Islet of Langerhans (tissue), 1 donor: Measurements from ENCODE around the gene SPSB1.

ENCODE experiments used
- FAIRE-seq: peaks from one replicate; lab custom pipeline; 2011; peaks lifted over from hg19 to GRCh38; lab: Jason Lieb, UNC

SPSB1 gene

DNA sequence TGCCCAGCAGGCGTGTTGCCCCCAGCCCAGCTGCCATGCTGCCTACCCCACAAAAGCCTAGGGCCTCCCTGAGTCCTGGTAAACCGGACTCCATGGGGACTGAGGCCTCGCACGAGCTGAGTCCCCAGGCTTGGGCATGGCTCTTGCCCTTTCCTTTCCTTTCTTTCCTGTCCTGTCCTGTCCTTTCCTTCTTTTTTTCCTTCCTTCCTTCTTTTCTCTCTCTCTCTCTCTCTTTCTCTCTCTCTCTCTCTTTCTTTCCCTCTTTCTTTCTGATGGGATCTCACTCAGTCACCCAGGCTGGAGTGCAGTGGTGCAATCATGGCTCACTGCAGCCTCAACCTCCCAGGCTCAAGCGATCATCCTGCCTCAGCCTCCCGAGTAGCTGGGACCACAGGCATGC lies 104.4 kb downstream of the SPSB1 start:
- no peak for FAIRE-seq

- no peak for FAIRE-seq
Measured at GRCh38 chr1:9397997-9398526, 105.4 kb downstream of the SPSB1 start.

DNA sequence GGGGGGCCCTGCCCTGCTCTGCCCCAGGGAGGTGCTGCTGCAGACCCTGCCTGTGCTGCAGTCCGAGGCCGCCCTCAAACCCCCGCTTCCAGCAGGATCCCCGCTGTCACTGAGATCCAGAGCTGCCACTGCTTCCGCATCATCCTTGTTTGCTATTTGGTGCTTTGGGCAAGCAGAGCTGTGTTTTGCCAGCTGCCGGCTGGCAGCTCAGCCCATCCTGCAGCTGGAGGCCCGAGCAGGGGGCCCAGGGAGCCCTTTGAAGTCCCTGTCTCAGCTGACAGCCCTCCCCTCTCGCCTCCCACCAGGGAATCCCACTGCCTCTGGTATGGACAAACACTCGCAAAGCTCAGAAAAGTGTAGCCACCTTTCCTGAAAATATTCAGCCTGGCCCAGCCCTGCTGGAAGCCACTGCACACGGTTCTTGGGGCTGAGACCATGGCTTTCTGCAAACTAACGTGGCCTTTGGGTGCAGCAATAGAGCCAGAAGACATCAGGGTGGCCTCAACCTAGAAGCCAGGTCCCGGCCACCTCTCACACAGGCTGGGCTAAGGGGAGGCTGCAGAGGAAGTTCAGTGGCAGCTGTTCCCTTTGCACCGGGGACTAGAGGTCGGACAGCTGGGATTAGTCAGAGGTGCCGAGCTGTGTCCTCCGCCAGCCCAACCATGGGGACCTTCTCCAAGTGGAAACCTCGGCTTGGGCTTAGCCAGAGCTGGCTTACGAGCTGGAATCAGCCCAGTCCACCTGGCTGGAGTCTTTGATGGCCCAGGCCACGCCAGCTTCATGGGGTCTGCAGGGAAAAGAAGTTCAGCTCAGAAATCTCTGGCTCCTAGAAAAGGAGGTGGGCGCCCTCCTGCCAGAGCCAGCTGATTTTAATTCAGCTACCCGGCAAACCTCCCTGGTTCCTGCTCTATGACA lies 107.1 kb downstream of the SPSB1 start:
- no peak for FAIRE-seq

DNA sequence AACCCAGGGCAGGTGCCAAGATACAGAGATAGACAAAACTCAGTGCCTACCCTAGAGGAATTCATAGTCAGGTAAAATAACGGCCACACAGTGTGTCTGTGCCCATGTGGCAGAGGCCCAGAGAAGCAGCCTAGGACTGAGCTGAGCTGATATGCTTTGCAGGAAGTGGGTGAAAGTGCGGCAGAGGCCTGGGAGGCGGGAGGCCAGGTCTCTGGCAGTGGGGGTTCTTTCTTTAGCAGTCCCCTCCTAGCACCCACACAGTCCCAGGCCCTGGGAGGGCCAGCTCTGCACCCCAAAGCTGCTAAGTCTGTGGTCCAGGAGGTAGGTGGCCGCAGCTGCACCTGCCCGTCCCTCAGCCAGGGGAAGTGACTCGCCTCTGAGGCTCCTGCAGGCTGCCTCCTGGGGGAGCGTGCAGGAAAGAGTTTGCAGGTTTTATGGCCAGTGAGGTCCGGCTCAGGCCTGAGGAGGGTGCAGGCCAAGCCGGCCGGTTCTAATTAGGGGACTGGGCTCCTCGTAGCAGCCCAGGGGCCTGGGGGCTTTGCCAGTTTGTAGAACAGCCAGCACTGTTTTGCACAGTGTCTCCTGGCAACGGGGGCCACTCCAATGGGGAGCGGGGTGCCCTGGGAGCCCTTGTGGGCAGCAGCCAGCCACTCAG lies 107.9 kb downstream of the SPSB1 start:
- FAIRE-seq = no peak

GRCh38 chr1:9401080-9401453 lies 108.4 kb downstream of the SPSB1 start:
- FAIRE-seq = no peak

- FAIRE-seq = no peak
Measured at GRCh38 chr1:9402256-9402616, 109.5 kb downstream of the SPSB1 start.

DNA sequence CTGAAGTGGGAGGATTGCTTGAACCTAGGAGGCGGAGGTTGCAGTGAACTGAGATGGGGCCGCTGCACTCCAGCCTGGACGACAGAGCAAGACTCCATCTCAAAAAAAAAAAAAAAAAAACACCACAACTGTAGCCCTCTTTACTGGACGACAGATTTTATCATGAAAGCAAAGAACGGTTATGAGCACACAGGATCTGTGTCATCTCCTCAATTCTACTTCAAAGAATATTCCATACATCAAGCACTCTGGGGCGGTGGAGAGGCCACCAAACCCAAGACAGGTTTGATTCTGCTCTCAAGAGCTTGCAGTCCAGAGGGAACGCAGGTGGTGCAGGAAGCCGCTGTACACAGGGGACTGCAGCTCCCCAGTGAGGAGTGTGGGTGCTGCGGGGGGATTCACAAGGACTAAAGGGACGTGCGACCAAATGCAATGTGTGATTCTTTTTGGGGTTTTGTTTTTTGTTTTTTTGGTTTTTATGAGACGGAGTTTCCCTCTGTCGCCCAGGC lies 110.1 kb downstream of the SPSB1 start:
- FAIRE-seq = no peak

DNA sequence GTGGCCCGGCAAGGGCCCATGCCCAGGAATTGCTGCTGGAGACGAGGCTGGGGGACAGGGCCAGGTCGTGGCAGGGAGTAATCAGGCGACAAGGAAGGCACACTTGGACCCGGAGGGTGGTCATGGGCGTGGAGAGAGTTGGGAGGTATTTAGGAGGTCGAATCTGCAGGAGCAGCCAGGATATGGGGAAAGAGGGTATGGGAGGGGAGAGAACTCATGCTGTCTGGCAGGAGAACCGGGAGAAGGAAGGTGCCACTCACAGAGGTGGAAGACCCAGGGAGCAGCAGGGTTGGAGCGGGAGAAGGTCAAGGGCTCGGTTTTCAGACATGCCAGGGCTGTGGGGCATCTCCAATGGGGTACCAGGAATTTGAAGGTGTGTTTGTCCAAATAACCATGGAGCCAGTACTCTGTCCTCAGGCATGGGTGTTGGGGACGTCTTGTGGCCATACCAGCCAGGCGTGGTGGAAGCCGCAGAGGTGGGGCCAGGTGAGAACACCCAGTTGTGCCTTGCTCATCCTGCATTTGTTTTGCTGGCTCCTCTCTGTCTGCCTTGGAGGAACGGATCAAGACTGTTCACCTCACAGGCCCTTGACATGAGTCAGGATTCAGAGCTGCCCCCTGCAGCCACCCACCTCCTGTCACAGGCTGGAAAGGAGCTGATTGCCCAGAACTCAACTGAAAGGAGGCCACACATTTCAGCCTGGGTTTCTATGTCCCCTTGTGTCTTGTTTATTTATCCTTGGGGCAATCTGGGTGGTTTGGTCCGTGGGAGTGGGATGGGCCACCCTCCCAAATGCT lies 111.6 kb downstream of the SPSB1 start:
- FAIRE-seq = no peak

GRCh38 chr1:9406111-9406510 lies 113.4 kb downstream of the SPSB1 start:
- FAIRE-seq = no peak

GRCh38 chr1:9410737-9411297 lies 118.1 kb downstream of the SPSB1 start:
- peak; percentile 13 for FAIRE-seq

DNA sequence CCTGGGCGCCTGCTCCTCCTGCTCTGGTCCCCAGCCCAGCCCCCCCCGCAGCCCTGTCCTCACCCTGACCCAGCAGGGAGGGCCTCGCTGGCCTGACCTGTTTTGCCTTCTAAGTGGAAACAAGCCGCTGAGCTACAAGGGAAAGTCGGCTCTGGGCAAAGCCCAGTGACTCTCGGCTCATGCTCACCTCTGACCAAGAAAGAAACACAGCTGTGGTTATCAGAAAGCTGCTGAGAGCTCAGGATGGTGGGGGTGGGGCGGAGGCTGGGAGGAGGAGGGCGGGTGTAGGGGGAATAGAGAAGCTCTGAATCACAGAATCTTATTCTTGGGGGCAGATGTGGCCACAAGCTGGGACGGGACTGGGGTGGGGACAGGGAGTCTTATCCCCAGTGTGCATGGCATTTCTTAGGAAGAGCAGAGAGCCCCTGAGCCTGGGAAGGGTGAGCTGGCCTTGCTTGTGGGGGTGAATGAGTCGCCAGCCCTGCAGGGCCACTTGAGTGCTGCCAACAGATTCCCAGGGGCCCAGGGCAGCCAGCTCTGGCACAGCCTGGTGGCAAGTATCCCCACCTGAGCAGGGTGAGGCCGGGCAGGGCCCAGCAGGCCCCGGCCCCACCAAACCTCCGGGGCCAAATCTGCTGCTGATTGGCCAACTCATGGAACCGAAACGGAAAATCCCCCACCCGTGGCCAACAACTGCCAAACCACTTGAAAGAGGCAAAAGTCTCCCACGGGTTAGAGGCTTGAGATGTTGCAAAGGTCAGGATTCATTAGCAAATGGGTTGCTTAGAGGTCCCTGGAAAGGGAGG lies 120.6 kb downstream of the SPSB1 start:
- no peak for FAIRE-seq

DNA sequence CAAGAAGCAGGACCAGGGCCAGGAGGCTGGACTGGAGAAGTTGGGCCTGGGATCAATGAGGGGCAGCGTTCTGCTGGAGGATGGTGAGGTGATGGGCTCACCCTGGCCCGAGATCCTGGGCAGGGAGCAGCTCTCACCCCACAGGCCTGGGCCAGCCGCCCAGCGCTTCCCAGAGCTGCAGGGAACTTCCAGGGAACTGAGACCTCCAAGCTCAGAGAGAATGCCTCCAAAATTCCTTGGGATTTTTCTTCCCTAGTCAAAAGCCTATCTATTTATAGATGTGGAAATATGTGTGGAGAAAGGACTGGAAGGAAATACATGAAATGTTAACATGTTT lies 121.2 kb downstream of the SPSB1 start:
- no peak for FAIRE-seq

DNA sequence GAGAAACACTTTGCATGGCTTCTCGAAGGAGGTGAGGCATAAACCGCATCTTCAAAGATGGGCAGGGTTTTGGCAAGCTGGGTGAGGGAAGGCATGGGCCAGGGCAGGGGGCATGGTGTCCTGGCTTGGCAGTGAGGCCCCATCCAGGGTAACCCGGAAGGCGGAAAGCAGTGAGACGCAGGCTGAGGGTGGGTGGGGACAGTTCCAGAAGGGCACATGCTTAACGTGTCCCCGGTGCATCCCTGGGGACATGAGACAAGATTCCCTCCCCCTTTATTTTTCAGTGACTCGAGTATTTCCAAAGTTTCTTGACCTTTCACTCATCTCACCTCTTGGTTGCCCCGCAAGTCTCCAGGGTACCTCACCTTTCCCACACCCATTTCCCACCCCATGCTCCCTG lies 123.8 kb downstream of the SPSB1 start:
- FAIRE-seq = no peak

- no peak for FAIRE-seq
Measured at GRCh38 chr1:9416918-9417500, 124.3 kb downstream of the SPSB1 start.

GRCh38 chr1:9417695-9418094 lies 125.0 kb downstream of the SPSB1 start:
- FAIRE-seq = no peak

DNA sequence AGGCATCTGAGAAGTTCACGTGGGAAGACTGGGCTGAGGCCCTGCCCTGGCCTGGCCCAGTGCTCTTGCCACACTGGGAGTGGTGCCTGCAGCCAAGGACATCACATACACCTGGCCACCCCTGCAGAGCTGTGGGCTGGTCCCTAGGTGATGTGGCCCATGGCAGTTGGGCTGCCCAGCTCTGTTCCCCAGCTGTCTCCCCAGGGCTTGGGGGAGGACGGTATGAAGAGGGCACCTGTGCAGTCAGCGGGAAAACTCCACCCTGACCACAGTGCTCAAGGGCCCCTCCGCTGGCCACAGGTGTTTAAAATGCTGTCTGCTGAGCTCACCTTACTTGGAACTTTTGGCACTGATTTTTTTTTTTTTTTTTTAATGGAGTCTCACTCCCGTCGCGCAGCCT lies 126.2 kb downstream of the SPSB1 start:
- FAIRE-seq = no peak
